Suprapubic skin (tissue), 3 donors: ENCODE results near the gene GABRB3.

Source experiments
- POLR2A ChIP-seq, 2 donors: fragments of 450-650 bp; IDR thresholded peaks; one replicate each; pipeline ENCODE4 v1.6.1; 2017; ENCODE audit warnings: antibody characterized with exemption in 2 of 2, mild to moderate bottlenecking in 2 of 2, moderate library complexity in 2 of 2
- TF ChIP-seq, protein P1 (sequence below), 2 donors: fragments of 200-600 bp in 1 of 2; fragments of 450-650 bp in 1 of 2; sonication (generic) in 1 of 2; IDR thresholded peaks; one replicate each; pipeline ENCODE4 v1.5.1; 2016 to 2019; ENCODE audit warnings: antibody characterized with exemption in 2 of 2, mild to moderate bottlenecking in 1 of 2, moderate library complexity in 1 of 2

GRCh38 chr15:26767169-26767670 lies 5.6 kb downstream of the GABRB3 start:
- TF ChIP-seq POLR2A (IDR thresholded peaks at IDR 0.05): no peak
- TF ChIP-seq, protein P1, sequence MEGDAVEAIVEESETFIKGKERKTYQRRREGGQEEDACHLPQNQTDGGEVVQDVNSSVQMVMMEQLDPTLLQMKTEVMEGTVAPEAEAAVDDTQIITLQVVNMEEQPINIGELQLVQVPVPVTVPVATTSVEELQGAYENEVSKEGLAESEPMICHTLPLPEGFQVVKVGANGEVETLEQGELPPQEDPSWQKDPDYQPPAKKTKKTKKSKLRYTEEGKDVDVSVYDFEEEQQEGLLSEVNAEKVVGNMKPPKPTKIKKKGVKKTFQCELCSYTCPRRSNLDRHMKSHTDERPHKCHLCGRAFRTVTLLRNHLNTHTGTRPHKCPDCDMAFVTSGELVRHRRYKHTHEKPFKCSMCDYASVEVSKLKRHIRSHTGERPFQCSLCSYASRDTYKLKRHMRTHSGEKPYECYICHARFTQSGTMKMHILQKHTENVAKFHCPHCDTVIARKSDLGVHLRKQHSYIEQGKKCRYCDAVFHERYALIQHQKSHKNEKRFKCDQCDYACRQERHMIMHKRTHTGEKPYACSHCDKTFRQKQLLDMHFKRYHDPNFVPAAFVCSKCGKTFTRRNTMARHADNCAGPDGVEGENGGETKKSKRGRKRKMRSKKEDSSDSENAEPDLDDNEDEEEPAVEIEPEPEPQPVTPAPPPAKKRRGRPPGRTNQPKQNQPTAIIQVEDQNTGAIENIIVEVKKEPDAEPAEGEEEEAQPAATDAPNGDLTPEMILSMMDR (IDR thresholded peaks at IDR 0.05): no peak
